Body of pancreas (tissue), 4 donors: Measurements from ENCODE around the gene SPOCK1. TPM values are rescaled to one million over a fixed set of nuclear protein-coding genes. Genes with fewer than 3 reads are reported as not detected.

Experiments
- ATAC-seq: fragments of 150-250 bp; one replicate; pipeline ENCODE4 v1.9.1; 2016
- DNase-seq, 4 donors: peaks; one replicate each; pipeline ENCODE4 v3.0.0-alpha.2; 2019
- H3K27ac ChIP-seq, 4 donors: fragments of 200-600 bp; sonication (generic); 1 replicate in 3 of 4; 2 replicates in 1 of 4; pipeline versions ENCODE4 v1.5.1 to v1.6.1; 2016 to 2019; ENCODE audit warnings: mild to moderate bottlenecking in 1 of 4, mixed read lengths in 1 of 4, moderate library complexity in 1 of 4
- H3K27me3 ChIP-seq, 2 donors: fragments of 200-600 bp; sonication (generic); one replicate each; pipeline ENCODE4 v1.6.0; 2016; ENCODE audit warnings: mild to moderate bottlenecking in 1 of 2
- H3K36me3 ChIP-seq, 2 donors: fragments of 200-600 bp; sonication (generic); replicated peaks in 1 of 2; 2 replicates each; pipeline ENCODE4 v1.5.1; 2016; ENCODE audit warnings: low read depth in 2 of 2; ENCODE audit not compliant: insufficient read depth in 1 of 2
- H3K4me1 ChIP-seq: fragments of 200-600 bp; sonication (generic); one replicate; pipeline ENCODE4 v1.6.0; 2016
- H3K4me3 ChIP-seq, 2 donors: fragments of 200-600 bp; sonication (generic); 1 replicate in 1 of 2; 2 replicates in 1 of 2; pipeline ENCODE4 v1.5.1; 2016 to 2019
- H3K9me3 ChIP-seq, 3 donors: fragments of 200-600 bp; sonication (generic); 1 replicate in 2 of 3; 2 replicates in 1 of 3; pipeline ENCODE4 v1.5.1; 2016
- CTCF ChIP-seq, 7 experiments: fragments of 450-650 bp in 4 of 7; fragments of 200-600 bp in 3 of 7; sonication (generic) in 3 of 7; IDR thresholded peaks; one replicate each; pipeline ENCODE4 v1.5.1; 2016 to 2019; ENCODE audit warnings: antibody characterized with exemption in 7 of 7
- POLR2A ChIP-seq, 3 donors: fragments of 450-650 bp; IDR thresholded peaks; one replicate each; pipeline ENCODE4 v1.6.1; 2016; ENCODE audit warnings: antibody characterized with exemption in 3 of 3, mild to moderate bottlenecking in 2 of 3
- WGBS, 2 donors: methylation state at CpG; one replicate each; pipeline ENCODE4 v1.1.5; 2017; 5-methylcytosine and 5-hydroxymethylcytosine counted together
- intact Hi-C: fragments of 100-400 bp; cut with DNase I; formaldehyde crosslinking; loops from one replicate; pipeline ENCODE4 v1.15.1; 2023
- total RNA-seq, 2 donors: library from RNA; depleted of rRNA; stranded (reverse); fragments of >200 nt; gene quantifications; one replicate each; pipeline ENCODE4 v1.1.0, GENCODE V29; 2016

The SPOCK1 gene
- total RNA-seq, 2 donors from 2014 or later = 22.4 to 30.6 TPM

GRCh38 chr5:137409736-137410135 is 89.4 kb downstream of the SPOCK1 start:
- Histone ChIP-seq H3K36me3 (no peaks in the 10 kb centered on the region), H3K9me3 (no peaks in the 10 kb centered on the region), H3K27ac (no peak overlapping the region), H3K4me1 (no peaks in the 10 kb centered on the region), H3K4me3 (no peak overlapping the region), H3K27me3 (no peaks in the 10 kb centered on the region)
- no peak for DNase-seq
- TF ChIP-seq POLR2A (IDR thresholded peaks at IDR 0.05) = no peak
- no peak for TF ChIP-seq CTCF (IDR thresholded peaks at IDR 0.05)
- intact Hi-C loops = no loop called here
- ATAC-seq = no peak

DNA sequence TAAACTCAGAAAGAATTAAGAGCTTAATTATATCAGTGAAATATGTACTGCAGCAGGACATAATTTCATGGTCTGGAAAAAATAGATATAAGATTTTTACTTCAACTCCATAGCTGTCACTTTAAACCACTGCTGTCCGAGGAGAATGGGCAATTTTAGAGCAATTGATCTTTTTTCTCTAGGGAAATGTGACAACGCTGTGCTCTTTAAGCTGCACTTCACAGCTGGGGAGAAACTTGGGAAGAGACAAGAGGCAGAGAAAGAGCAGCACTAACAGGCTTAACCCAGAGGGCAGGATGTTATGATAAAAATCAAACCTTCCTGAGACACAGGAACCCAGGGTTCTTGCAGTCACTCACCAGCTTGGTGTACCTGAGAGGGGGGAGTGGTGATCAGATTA is 92.0 kb downstream of the SPOCK1 start:
- ATAC-seq (no peak), DNase-seq (no peak)
- no peak overlapping the region for H3K27ac ChIP-seq
- intact Hi-C loops = no loop called here
- TF ChIP-seq CTCF (IDR thresholded peaks at IDR 0.05) = no peak
- no peak for TF ChIP-seq POLR2A (IDR thresholded peaks at IDR 0.05)
- no peak overlapping the region for H3K4me3 ChIP-seq
- H3K4me1 ChIP-seq = no peaks in the 10 kb centered on the region
- no peaks in the 10 kb centered on the region for H3K27me3 ChIP-seq
- no peaks in the 10 kb centered on the region for H3K9me3 ChIP-seq
- H3K36me3 ChIP-seq = no peaks in the 10 kb centered on the region
- WGBS, 2 donors = 20 to 23% methylated on average over 2 of the region's 2 CpGs

GRCh38 chr5:137405393-137405792 is 93.7 kb downstream of the SPOCK1 start:
- Histone ChIP-seq H3K4me3 (no peak overlapping the region), H3K9me3 (no peaks in the 10 kb centered on the region), H3K4me1 (no peaks in the 10 kb centered on the region), H3K36me3 (no peaks in the 10 kb centered on the region), H3K27me3 (no peaks in the 10 kb centered on the region), H3K27ac (no peak overlapping the region)
- DNase-seq (no peak), ATAC-seq (no peak)
- TF ChIP-seq CTCF (IDR thresholded peaks at IDR 0.05) (no peak), POLR2A (IDR thresholded peaks at IDR 0.05) (no peak)
- intact Hi-C loops = no loop called here
- 67 to 70% methylated on average over 10 of the region's 10 CpGs for WGBS, 2 donors

GRCh38 chr5:137403869-137404268 is 95.3 kb downstream of the SPOCK1 start:
- H3K27ac ChIP-seq = no peak overlapping the region
- intact Hi-C loops = no loop called here
- DNase-seq = no peak
- H3K4me3 ChIP-seq = no peak overlapping the region
- H3K4me1 ChIP-seq = no peaks in the 10 kb centered on the region
- no peaks in the 10 kb centered on the region for H3K9me3 ChIP-seq
- H3K27me3 ChIP-seq = no peaks in the 10 kb centered on the region
- WGBS, 2 donors = 68 to 69% methylated on average over 8 of the region's 8 CpGs
- no peaks in the 10 kb centered on the region for H3K36me3 ChIP-seq
- ATAC-seq = no peak
- TF ChIP-seq POLR2A (IDR thresholded peaks at IDR 0.05) (no peak), CTCF (IDR thresholded peaks at IDR 0.05) (no peak)

- ATAC-seq (no peak), DNase-seq (no peak)
- H3K4me1 ChIP-seq = no peaks in the 10 kb centered on the region
- no peak for TF ChIP-seq CTCF (IDR thresholded peaks at IDR 0.05)
- TF ChIP-seq POLR2A (IDR thresholded peaks at IDR 0.05) = no peak
- no peak overlapping the region for H3K4me3 ChIP-seq
- no peaks in the 10 kb centered on the region for H3K27me3 ChIP-seq
- no peaks in the 10 kb centered on the region for H3K9me3 ChIP-seq
- no peak overlapping the region for H3K27ac ChIP-seq
- 68 to 76% methylated on average over 5 of the region's 5 CpGs for WGBS, 2 donors
- H3K36me3 ChIP-seq = no peaks in the 10 kb centered on the region
- intact Hi-C loops = no loop called here
These were observed 96.5 kb downstream of the SPOCK1 start for GRCh38 chr5:137402436-137403187.
